ENCODE results near the gene ERG28.

Gene ERG28

DNA sequence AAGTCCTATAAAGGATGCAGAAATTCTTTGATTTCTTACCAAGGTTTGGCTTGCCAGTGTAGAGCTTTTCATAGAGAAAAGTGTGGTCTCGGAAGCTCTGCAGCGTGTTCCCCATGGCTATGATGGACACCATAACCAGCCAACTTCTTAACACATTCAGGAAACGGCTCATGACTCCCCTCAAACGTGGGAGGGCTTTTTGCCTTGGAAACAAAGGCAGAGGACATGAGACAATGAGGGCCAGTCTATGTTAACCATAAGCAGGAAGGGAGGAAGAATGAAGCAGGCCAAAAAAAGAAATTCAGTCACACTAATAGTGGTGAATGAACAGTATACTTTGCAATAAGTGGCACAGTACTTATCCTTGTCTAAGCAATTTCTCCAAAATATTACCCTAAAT lies 3.3 kb downstream of the ERG28 start:
- no peak for DNase-seq

DNA sequence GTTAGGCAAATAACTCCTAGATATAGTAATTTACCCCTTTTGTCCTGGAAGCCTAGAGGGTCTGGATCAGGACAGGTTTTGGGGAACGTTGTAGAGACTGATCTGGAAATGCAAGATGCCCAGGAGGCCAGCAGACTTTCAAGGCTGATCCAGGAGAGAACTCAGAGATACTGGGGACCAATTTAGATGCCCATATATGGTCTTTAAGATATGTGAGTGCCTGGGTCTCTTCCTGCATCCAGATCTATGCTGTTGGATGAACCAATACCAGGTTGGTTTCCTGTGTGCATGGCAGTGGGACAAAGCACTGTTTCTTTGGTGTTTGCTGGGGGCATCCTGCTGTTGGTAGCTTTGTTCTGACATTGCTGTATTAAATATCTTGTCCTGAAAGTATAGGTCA lies 5.4 kb downstream of the ERG28 start:
- no peak for DNase-seq

DNA sequence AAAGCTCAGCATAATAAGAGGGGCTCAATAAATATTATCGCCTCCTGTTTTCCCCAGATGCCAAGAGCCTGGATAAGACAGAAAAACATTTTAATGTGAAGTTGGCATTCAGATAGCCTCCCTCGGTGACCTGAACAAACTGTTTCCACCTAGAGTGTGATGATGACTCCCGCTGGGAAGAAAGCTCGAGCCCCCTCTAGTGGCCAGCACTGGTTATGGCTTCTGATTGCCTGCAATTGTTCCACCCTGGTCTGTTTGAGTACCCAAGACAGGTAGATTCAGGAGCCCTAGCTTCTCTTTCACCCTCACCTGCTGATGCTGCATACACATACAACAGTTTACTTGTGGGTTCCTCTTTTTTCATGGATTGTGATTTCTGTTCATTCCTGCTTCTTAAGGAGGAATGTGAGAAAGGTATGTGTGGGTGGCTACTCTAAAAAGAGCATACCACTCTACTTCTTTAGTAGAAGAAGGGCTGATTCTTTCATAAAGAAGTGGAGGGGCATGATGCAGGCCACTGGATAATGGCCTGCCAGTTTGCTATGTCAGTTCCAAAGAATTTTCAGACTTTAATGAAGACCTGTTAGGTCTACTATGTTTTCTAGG lies 6.4 kb downstream of the ERG28 start:
- peak; percentile 70 for DNase-seq

DNA sequence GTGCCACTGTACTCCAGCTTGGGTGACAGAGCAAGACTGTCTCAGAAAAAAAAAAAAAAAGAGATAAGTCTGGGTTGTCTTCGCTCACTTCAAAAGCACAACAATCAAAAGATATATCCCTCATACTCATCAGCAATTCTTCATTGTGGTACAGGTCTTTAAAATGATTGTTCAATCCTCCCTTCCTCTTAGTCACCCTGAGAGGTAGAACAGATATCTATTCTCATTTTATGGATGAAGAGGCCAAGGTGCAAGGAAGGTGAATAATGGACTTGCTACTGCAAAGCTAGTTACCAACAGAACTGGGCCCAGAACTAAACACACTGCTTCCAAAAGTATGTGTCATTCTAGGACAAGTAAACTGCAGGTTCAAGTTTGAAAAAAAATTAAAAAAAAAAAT lies 7.1 kb downstream of the ERG28 start:
- no peak for DNase-seq

DNA sequence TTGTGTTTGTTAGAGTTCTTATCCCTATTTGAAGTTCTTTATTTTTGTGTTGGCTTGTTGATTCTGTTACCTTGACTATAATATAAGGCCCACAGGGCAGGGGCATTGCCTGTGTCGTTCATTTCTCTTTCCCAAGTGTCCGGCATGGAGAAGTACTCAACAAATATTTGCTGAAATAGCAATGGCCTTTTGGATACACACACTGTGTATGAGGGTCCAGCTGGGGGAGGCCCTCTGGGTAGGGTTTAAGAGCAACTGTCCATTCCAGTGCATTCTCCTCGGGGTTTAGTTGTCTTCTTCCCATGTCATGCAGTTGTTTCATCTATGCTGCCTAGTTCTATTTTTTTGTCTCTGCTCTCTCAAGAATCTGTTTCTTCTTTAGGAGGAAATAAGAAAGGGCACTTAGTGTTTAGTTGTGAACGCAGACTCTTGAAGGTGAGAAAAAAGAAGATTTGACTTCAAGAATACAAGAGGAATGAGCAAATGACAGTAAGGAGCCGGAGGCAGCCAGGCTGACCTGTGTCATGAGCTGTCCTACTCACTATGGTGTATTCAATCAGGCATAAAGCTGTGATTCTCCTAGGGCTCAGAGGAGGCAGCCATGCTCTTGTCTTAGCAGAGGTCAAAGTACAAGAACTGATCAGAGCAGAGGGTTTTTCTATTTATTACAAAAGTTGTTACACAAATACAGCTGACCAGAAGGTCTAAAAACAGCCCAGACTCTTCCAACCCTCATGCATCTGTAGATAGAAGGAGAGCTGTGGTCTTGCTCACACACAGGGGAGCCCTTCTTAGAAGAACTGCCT lies 10.2 kb downstream of the ERG28 start:
- no peak for DNase-seq

DNA sequence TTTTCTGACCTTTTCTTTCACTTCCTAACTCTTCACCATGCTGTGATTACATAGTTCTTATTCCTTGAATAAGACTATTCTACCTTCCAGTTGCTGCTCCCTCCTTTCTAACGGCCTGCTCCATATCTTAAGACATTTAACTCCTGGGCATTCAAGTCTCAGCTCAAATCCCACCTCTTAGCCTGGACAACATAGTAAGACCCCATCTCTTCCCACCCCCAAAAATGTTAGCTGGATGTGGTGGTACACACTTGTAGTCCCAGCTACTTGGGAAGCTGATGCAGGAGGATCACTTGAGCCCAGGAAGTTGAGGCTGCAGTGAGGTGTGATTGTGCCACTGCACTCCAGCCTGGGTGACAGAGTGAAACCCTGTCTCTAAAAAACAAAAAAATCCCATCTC lies 10.9 kb downstream of the ERG28 start:
- DNase-seq, result no peak

DNA sequence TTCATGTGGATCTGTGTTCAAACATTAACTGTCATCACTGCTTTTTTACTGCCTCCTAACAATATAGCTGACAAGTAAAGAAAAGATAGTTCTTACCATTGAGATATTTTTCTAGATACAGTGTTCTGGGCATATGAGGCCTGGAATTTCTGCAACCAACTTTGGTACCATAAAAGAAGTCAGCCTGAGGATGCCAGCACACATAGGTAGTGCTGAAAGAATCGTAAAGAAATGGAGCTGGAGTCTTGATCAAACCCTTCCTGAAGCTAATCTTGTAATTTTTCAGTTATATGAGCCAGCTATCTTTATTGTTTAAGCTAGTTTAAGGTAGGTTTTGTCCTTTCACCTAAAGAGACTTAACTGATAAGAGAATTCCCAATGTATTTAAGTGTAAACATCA lies 11.3 kb downstream of the ERG28 start:
- DNase-seq, result no peak

DNA sequence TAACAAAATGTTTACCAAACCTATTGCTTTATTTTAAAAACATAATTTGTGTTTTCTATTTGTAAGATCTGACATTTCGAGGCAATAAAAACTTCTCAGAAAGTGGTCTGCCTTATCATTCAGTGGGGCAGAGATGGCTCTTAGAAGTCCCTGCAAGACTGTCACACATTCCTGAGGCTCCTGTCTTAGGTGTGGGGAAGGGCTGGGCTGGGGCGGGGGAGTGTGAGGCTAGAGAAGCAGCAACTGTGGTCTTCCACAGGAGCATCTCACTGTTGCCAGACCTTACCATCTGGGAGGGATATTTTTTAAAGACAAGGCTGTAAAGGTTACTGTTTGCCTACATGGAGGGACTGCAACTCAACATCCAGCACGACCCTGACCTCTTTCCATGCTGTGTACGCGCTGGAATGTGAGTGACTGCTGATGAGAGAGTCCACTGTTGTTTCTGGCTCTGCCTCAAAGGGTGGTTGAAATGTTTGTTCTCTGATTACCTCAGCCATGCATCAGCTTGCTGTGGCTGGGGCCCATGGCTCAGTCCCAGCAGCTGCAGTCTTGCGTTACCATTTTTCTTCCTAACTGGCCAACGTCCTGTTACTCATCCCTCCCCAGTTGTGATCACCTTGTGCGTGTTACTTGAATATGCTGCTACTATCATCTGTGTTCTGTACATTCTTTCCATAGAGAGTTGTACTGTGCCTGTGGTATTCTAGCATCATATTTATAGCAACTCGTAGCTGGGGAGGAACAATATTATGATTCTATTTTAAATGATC lies 12.4 kb downstream of the ERG28 start:
- peak; percentile 20 for DNase-seq

DNA sequence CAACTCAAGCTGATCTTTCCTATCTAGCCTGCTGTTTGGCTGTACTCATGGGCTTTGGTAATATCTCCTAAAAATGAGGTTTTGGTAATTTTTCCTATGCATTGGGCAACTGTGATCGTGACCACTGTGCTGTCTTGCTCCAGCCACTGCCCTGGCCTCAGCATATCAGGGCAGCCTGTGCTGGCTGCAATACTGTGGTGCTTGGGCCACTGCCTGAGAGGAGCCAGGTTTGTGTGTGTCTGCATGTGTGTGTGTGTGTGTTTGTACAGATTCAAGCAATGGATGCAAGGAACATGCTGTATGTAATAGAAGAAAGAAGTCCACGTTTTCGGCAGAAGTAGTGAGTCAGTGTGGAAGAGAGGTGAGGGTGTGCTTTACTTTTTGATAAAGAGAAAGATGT lies 13.0 kb downstream of the ERG28 start:
- DNase-seq, result no peak

DNA sequence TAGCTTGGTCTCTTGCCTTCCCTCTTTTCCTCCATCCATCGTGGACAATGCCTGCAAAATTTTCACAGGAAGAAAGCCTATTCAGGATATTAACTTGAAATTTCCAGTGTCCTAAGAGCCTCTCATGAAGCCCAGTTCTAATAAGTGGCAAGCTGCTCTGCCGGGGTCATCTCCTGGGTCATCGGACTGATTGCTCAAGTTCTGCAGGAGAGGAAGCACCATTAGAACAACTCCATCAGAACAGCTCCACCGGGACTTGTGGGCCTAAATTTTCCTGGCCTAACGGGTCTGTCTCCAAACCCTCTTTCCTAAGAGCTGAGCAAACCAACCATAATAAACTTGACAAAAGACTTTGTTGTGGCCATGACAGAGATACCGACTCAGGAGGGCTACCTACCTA lies 13.9 kb downstream of the ERG28 start:
- DNase-seq, result no peak

DNA sequence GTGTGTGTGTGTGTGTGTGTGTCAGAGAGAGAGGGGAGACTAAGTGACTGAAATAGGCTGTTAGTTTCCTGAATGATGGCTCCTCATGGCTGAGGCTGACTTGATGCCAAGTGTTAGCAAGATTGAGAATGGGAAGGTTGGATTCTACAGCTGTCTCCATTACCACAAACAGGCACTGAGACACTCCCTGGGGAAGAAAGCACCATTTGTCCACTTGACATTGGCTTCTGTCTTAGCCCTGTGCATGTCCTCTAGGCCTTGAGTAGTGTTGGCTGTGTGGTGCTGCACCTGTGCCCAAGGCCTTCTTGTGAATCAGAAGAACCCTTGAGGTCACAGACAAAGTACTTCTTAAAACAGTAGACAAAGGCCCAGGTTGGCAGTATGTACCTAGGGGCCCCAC lies 15.6 kb downstream of the ERG28 start:
- peak; percentile 100 for DNase-seq

DNA sequence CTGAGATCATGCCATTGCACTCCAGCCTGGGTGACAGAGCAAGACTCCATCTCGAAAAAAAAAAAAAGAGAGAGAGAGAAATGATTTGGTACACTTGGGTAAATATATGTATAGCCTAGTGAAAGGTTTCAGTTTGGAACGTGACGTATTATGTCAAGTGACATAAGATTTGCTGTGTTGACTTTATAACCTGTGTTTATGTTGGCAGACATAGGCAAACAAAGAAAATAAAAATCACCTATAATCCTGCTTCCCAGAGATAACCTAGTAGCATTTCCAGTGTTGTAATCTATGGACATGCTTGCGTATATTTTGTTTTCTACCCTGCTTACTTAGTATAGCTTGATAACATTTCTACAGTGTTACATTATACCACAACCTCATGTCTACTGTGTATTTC lies 16.7 kb downstream of the ERG28 start:
- DNase-seq, result no peak

DNA sequence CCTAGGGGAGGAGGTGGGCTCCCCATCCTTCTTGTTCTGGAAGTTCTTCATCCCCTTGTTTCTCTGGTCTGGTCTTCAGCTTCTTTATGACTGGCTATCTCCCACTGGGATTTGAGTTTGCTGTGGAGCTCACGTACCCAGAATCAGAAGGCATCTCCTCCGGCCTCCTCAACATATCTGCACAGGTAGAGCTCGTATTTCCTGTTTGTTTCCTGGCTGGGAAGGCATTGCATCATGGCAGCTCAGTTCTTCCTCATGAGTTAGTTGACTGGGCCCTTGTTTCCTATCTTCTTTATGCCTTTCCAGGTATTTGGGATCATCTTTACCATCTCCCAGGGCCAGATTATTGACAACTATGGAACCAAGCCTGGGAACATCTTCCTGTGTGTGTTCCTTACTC lies 19.8 kb downstream of the ERG28 start:
- no peak for DNase-seq

DNA sequence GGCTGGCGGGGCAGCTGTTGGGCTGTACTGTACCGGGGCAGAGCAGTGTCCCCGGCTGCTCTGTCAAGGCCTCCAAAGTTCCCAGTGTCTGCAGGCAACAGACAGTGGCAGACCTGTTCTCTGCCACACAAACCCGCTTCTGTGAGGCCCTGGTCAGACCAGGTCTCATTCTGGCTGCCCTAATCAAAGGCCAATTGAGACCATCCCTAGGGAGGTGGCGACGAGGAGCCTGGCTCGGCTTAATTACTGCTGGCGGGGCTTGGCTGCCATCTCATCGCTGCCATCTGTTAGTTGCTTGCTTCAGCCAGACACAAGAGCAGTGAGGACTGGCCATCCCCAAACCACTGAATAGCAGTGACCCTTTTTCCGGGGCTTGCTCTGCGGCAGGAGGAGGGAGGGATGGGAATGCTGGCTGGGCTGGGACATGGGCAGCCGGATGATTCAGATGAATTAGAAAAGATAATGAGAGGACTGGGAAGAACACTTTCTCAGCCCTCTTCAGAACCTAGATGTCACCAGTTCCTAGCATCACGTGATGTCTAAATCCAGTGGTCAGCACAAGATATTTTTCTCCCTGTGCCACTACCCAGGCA lies 24.5 kb downstream of the ERG28 start:
- DNase-seq, result no peak

DNA sequence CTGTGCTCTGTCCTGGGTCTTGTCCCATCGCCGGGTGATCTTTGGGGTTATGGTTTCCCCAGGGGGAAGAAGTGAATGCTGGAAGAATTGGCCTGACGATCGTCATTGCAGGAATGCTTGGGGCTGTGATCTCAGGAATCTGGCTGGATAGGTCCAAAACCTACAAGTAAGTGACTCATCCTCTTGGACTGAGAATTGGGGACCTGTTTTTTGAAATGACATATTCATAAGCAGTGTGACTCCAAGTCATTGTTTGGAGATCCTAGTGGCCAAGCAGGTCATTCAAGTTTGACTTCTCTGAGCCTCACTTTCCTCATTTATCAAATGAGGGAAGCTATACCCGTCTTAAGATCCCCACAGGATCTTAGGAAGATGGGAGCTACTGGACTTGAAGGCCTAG lies 25.8 kb downstream of the ERG28 start:
- no peak for DNase-seq

DNA sequence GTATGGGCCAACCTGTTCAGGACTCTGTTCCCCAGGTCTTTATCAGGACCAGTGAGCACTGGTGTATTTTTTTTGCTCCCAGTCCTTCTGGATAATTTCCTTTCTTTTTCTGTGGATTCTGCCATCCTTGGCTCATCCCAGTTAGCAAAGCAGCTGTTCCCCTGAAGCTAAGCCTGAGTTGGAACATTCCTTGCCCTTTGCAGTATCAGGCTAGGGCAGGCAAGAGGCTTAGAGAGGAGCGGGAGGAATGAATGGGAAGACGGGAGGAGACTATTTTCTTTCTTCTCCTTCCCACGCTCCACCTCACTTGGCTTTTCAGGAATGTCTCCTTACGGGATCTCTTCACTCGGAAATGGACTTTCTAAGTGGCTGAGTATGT lies 29.2 kb downstream of the ERG28 start:
- DNase-seq, result no peak

DNA sequence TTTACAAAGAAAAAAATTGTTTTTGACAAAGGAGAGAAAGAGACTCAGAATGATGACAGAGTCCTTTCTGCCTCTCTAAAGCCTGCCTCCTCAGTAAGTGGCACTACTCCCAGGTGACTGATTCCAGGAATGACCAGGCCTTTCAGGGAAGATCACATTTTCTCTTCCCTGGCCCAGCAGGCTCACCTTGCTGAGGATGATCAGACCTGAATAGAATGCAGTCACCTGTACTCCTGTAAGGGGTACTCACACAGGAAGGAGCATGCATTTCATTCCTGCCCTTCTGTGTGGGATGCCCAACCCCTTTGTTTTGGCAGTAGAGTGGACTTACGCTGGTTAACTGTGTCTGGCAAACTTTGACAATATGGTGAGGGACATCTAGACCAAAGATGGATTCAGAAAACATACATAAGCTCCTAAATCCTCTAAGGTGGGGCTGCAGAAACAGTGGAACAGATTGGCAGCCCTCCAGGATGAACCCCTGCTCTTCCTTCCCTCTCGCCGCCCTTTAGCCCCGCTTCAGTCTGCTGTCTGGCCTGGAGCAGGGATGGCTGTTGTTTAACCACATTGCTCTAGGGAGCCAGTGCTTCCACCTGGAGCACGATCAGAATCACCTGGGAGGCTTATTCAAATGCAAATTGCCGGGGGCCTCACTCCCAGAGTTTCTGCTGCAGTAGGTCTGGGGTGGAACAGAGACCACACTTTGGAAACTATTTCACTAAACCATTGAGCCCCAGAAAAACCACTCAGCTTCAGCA lies 29.8 kb downstream of the ERG28 start:
- peak; percentile 37 for DNase-seq

DNA sequence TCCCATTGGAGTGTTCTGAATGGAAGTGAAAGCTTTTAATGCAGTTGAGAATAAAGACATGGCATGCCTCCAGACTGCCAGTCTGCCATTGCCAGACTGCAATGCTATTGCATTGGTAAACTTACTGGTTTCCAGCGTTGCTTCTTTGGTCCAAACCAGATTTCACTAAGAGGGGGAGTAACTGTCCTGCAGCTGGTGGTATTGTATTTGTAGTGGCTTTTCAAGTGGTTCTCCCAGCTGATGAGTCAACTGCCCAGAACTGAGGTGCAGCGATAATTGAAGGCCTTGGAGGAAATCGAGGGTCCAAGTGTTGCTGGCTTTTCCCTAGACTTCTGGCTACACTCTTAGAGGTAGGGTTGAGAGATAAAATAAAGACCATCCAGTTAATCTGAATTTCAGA lies 31.9 kb downstream of the ERG28 start:
- peak; percentile 97 for DNase-seq

DNA sequence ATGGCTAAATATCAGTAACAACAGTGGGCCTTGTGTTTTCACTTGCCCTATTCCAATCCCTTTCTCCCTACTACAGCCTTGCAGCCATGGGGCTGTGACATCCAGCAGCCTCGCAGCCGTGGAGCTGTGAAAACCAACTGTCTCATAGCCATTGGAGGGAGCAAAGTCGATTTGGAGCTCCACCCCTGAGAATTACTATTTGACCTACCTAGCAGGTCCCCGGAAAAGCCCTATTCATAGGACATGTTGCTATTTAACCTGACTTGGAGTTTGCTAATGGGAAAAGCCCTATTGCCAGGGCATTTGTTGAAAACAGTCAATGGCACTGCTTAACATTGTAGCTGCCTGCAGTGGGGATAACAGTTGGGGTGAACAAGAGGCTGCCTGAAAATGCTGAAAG lies 33.3 kb downstream of the ERG28 start:
- DNase-seq, result no peak

DNA sequence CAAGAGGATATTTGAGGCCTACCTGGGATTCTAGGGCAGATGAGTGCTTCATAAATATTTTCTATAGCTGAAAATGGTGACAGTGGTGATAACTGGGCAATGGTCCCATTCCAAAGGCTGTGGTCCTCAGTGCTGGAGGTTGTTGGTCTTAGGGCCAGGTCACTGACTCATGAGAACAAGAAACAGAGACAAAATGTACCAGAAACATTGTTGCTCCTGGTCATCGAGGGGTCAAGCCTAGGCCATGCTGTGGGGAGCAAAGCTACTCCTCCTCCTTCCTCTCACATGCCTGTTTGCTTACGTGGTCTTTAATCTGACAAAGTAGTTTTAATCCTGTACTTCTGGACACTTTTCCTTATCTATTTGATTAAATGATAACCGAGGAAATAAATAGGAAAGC lies 33.8 kb downstream of the ERG28 start:
- DNase-seq, result no peak

DNA sequence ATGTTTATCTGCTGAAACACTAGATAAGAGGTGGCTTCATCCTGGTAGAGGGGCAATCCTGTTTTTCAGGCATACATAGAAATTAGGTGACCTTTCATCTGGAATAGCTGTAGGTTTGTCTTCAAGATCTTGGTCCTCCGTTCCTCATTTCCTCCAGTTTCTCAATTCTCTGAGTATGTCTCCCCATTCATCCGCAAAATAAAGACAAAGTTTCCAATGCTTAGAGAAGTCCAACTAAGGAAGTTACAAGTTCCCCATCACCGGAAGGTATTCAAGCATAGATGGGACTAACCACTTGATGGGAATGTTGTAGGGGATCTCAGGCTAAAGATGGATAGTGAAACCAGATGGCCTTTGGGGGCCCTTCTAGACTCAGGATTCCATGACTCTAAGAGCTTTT lies 34.3 kb downstream of the ERG28 start:
- no peak for DNase-seq

DNA sequence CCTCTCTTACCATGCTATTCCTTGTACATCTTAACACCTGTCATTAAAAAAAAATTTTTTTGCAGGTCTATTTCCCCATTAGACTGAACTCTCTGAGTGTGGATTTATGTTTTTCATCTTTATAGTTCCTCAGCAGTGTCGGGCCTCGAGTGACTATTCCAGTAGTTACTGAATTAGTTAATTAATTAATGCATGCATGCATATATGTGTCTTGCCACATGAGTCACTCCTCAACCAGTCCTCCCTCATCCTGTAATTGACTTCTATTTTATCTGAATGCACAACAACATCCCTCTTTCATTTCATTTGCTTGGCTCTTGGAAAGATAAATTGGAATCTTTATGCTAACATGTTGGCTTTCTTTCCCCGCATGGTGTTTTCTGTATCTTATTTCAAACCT lies 35.6 kb downstream of the ERG28 start:
- no peak for DNase-seq

DNA sequence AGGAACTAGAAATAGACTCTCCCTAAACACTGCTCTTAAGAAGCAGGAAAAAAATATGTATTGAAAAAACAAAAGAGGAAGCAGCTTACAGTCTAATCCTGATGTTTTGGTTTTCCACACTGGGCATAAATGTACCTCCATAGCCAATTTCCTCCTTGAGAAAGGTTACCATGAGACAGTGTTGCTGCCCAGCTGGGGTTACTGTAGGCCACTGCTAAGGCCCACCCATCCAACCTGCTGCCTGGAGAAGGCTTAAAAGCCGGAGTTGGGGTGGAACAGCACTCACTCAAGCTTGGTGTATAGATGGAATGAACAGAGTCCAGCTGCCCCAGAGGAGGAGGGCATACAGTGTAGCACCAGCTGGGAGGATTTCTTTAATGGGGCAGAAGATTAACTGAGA lies 41.1 kb downstream of the ERG28 start:
- no peak for DNase-seq

All from DMS79 (cell line).